DND-41 (cell line): ENCODE data around the gene TNFRSF14.

Experiments
- CTCF ChIP-seq: IDR thresholded peaks from 2 replicates; pipeline ENCODE4 v1.5.1; 2012; ENCODE audit warnings: borderline replicate concordance, low read length, moderate library complexity, mild to moderate bottlenecking; ENCODE audit not compliant: poor library complexity, severe bottlenecking; ENCODE audit errors: extremely low read depth
- EZH2 ChIP-seq: IDR thresholded peaks from 3 replicates; pipeline ENCODE4 v1.6.1; 2012; ENCODE audit warnings: borderline replicate concordance, low read depth, mild to moderate bottlenecking, moderate library complexity, low read length, inconsistent platforms; ENCODE audit not compliant: severe bottlenecking

- no peak for TF ChIP-seq CTCF
- TF ChIP-seq EZH2 = no peak
Measured at GRCh38 chr1:2601721-2602303, 45.6 kb downstream of the TNFRSF14 start.
